Loucy (cell line): ENCODE results near the gene SCRN2.
A peak's percentile ranks its signal among the peaks of the same experiment; 100 is the strongest.

Experiments used
- H2AFZ ChIP-seq: fragments of 200-600 bp; sonication (generic); 2 replicates; pipeline ENCODE4 v1.6.0; 2016; ENCODE audit warnings: antibody characterized with exemption, mild to moderate bottlenecking, low read length, moderate library complexity
- H3F3A ChIP-seq: fragments of 200-600 bp; 2 replicates; pipeline ENCODE4 v1.6.0; 2016; ENCODE audit warnings: antibody characterized with exemption, low read depth, mild to moderate bottlenecking
- H3K27me3 ChIP-seq: fragments of 200-600 bp; sonication (generic); 2 replicates; pipeline ENCODE4 v1.6.1; 2014; ENCODE audit warnings: low read length, mild to moderate bottlenecking; ENCODE audit not compliant: insufficient read depth, poor library complexity, severe bottlenecking
- H3K36me3 ChIP-seq: fragments of 200-600 bp; sonication (generic); 2 replicates; pipeline ENCODE4 v1.6.1; 2016; ENCODE audit warnings: low read length; ENCODE audit not compliant: insufficient read depth
- H3K4me1 ChIP-seq: fragments of 200-600 bp; sonication (generic); 2 replicates; pipeline ENCODE4 v1.5.1; 2014; ENCODE audit warnings: low read length, mild to moderate bottlenecking; ENCODE audit not compliant: insufficient read depth, poor library complexity, severe bottlenecking
- H3K4me2 ChIP-seq: fragments of 200-600 bp; sonication (generic); 2 replicates; pipeline ENCODE4 v1.6.0; 2014; ENCODE audit warnings: antibody characterized with exemption, low read length, low read depth, mild to moderate bottlenecking; ENCODE audit not compliant: poor library complexity, severe bottlenecking
- H3K4me3 ChIP-seq: fragments of 200-600 bp; sonication (generic); 2 replicates; pipeline ENCODE4 v1.5.1; 2014; ENCODE audit warnings: low read length, mild to moderate bottlenecking, mixed read lengths; ENCODE audit not compliant: poor library complexity, severe bottlenecking
- H3K79me2 ChIP-seq: fragments of 200-600 bp; sonication (generic); 2 replicates; pipeline ENCODE4 v1.6.1; 2014; ENCODE audit warnings: low read length; ENCODE audit not compliant: insufficient read depth
- H3K9ac ChIP-seq: fragments of 200-600 bp; sonication (generic); 2 replicates; pipeline ENCODE4 v1.6.0; 2014; ENCODE audit warnings: mild to moderate bottlenecking, low read depth, low read length, moderate library complexity; ENCODE audit not compliant: poor library complexity, severe bottlenecking
- H3K9me2 ChIP-seq: fragments of 200-600 bp; sonication (generic); replicated peaks from 2 replicates; pipeline ENCODE4 v1.6.1; 2016; ENCODE audit warnings: low read depth, low read length, mixed read lengths
- H3K9me3 ChIP-seq: fragments of 200-600 bp; sonication (generic); 2 replicates; pipeline ENCODE4 v1.6.1; 2014; ENCODE audit warnings: mild to moderate bottlenecking, antibody characterized with exemption, low read length, low read depth; ENCODE audit not compliant: insufficient read depth
- H4K20me1 ChIP-seq: fragments of 200-600 bp; sonication (generic); 2 replicates; pipeline ENCODE4 v1.6.0; 2014; ENCODE audit warnings: antibody characterized with exemption, low read length, mild to moderate bottlenecking; ENCODE audit not compliant: insufficient read depth, poor library complexity, severe bottlenecking
- CTCF ChIP-seq: fragments of 200-600 bp; sonication (generic); conservative IDR thresholded peaks from 2 replicates; pipeline ENCODE4 v1.5.1; 2014; ENCODE audit warnings: mild to moderate bottlenecking, antibody characterized with exemption, low read length
- EZH2phosphoT487 ChIP-seq: fragments of 200-600 bp; IDR thresholded peaks from 2 replicates; pipeline ENCODE4 v1.6.1; 2018; ENCODE audit warnings: antibody characterized with exemption, mild to moderate bottlenecking, moderate library complexity, borderline replicate concordance

Gene SCRN2

GRCh38 chr17:47841488-47842291 lies 617 bp upstream of the SCRN2 start:
- H3K27me3 ChIP-seq: no peaks in the 10 kb centered on the region
- TF ChIP-seq EZH2phosphoT487 (no peak), CTCF (0 out of 2 replicates have a peak, but pooled peaks have one; percentile 6)
- H2AFZ ChIP-seq: peak overlapping the region; percentile 91
- no peaks in the 10 kb centered on the region for H3K9me3 ChIP-seq
- H3F3A ChIP-seq: no peaks in the 10 kb centered on the region
- no peaks in the 10 kb centered on the region for H3K9me2 ChIP-seq
- H3K4me1 ChIP-seq: peaks cover 26% of the 10 kb centered on the region
- peaks cover 19% of the 10 kb centered on the region for H3K79me2 ChIP-seq
- H3K36me3 ChIP-seq: no peaks in the 10 kb centered on the region
- peak overlapping the region; percentile 85 for H3K9ac ChIP-seq
- H4K20me1 ChIP-seq: no peaks in the 10 kb centered on the region
- peak overlapping the region; percentile 77 for H3K4me3 ChIP-seq
- peak overlapping the region; percentile 91 for H3K4me2 ChIP-seq

- no peaks in the 10 kb centered on the region for H3K9me3 ChIP-seq
- H3K4me1 ChIP-seq: peaks cover 28% of the 10 kb centered on the region
- TF ChIP-seq CTCF: no peak
- no peak for TF ChIP-seq EZH2phosphoT487
- no peaks in the 10 kb centered on the region for H3K36me3 ChIP-seq
- no peaks in the 10 kb centered on the region for H3K9me2 ChIP-seq
- peak overlapping the region; percentile 85 for H3K9ac ChIP-seq
- H3K4me2 ChIP-seq: peak overlapping the region; percentile 91
- no peaks in the 10 kb centered on the region for H3F3A ChIP-seq
- no peaks in the 10 kb centered on the region for H3K27me3 ChIP-seq
- H2AFZ ChIP-seq: peak overlapping the region; percentile 85
- H3K4me3 ChIP-seq: peak overlapping the region; percentile 77
- H3K79me2 ChIP-seq: peaks cover 19% of the 10 kb centered on the region
- no peaks in the 10 kb centered on the region for H4K20me1 ChIP-seq
Observed at GRCh38 chr17:47840001-47840741, 902 bp downstream of the SCRN2 start.

- Histone ChIP-seq H3K79me2 (peaks cover 19% of the 10 kb centered on the region), H3K27me3 (no peaks in the 10 kb centered on the region), H3K9me2 (no peaks in the 10 kb centered on the region), H2AFZ (no peak overlapping the region), H3K36me3 (no peaks in the 10 kb centered on the region), H3K9me3 (no peaks in the 10 kb centered on the region), H3K9ac (no peak overlapping the region), H3K4me2 (peak overlapping the region; percentile 91), H3F3A (no peaks in the 10 kb centered on the region), H3K4me3 (peak overlapping the region; percentile 77), H4K20me1 (no peaks in the 10 kb centered on the region), H3K4me1 (peaks cover 36% of the 10 kb centered on the region)
- TF ChIP-seq EZH2phosphoT487 (no peak), CTCF (no peak)
Observed at GRCh38 chr17:47839071-47839470, 2.0 kb downstream of the SCRN2 start.
